DMS79 (cell line): ENCODE data around the gene TICAM1.
A peak's percentile ranks its signal among the peaks of the same experiment; 100 is the strongest.
"Not testable (repeated sequence)": the region's sequence is repeated elsewhere in the genome, so short reads cannot be mapped to it uniquely, and the experiment has no call there.

Experiments used
- DNase-seq: peaks from one replicate; lab custom pipeline; 2025; lab: John Stamatoyannopoulos, UW

The TICAM1 gene

DNA sequence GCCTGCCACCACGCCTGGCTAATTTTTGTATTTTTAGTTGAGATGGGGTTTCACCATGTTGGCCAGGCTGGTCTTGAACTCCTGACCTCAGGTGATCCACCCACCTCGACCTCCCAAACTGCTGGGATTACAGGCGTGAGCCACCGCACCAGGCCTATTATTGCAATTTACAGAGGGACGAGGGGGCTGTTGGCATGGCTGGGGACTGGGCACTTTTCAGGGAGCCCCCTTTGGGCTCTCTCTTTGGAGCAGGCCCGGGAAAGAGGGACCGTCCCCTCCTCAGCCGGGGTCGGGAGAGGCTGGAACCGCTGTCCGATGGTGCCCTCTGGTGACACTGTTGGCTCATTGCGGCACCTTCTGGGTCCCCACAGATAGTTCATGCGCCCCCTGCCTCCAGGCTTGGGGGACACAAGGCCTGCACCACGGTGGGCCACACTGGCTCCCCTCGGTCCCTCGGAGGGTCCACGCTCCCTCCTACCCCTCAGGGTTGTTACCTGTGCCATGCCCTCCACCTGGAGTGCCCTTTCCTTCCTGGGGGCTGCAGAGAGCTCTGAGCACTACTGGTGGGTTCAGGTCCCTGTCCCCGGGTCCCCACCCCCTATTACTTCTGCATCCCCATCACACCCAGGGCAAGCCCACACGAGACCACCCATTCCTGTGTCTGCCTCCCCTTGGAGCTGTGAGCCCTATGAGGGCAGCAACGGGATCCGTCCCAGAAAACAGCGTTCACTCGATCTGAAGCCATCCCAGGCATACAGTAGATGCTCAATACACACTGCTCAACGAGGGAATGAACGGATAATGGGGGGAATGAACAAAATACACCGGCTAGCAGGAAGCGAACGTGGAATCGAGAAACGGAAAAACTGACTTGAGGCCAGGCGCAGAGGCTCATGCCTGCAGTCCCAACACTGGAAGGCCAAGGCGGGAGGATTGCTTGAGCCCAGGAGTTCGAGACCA lies 27.5 kb downstream of the TICAM1 start:
- DNase-seq, result no peak

DNA sequence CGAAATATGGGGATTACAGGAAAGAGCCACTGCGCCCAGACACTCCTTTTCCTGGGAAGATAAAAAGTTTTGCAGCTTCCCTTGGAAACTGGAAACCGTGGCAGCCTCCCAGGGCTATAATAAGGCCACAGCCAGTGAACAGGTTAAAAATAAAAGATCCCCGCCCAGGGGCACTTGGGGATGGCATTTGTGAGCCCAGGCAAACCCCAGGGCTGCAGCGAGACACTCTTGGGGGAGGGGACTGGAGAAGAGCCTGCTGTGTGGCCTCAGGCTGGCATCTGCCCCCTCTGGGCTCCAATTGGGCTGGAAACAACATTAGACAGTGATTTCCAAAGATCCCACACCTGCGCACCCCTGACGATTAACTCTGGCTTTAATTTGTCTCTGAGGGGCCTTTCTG lies 28.8 kb downstream of the TICAM1 start:
- no peak for DNase-seq

DNA sequence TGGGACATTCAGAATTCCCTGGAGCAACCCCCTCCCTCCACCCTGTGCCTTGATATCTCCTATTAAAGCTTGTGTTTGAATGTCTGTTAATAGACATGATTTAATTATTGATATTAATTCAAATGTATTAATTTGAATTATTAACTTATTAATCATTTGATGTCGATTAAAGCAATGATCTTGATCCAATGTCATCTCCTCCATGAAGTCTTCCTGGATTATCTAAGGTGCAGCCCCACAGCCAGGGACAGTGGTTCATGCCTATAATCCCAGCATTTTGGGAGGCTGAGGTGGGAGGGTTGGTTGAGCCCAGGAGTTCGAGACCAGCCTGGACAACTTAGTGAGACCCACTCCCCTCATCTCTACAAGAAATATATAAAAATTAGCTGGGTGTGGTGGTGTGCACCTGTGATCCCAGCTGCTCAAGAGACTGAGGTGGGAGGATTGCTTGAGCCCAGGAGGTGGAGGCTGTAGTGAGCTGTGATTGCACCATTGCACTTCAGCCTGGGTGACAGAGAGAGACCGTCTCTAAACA lies 30.4 kb downstream of the TICAM1 start:
- no peak for DNase-seq

DNA sequence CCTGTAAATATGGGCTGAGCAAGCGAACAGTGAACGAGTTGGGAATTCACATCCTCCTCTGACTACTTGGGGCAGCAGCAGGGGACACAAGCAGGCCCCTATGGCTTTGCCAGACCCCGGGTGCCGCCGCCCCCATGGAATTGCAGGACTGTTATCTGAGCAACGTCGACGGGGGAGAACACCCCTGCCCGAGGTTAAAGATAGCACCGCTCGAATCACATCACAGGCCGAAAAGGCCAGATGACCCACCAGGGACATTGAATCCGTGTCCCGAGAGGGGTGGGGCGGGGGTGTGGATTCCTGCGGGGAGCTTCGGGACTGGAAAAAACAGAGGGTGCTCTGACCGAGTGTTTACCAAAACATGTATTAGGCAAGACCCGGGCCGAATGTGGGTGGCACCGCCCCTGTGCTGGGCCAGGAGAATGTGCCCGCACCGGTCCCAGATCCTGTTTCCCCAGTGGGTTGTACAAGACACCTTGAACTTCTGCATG lies 30.9 kb downstream of the TICAM1 start:
- DNase-seq, result no peak

DNA sequence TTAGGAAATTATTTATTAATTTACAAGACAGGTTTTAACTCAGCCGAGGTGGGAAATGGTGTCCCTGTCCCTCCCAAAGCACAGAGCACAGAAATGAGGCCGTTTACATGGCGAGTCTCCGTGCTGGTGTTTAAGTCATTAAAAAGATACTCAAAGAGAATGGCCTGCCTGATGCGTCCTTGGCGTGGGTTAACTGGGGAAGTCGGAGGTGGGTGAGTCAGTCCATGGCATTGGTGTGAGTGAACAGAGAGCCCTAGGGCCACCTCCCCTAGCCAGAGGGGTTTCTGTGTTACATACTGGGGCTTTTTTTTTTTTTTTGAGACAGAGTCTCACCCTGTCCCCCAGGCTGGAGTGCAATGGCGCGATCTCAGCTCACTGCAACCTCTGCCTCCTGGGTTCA lies 36.1 kb downstream of the TICAM1 start:
- DNase-seq, result no peak

DNA sequence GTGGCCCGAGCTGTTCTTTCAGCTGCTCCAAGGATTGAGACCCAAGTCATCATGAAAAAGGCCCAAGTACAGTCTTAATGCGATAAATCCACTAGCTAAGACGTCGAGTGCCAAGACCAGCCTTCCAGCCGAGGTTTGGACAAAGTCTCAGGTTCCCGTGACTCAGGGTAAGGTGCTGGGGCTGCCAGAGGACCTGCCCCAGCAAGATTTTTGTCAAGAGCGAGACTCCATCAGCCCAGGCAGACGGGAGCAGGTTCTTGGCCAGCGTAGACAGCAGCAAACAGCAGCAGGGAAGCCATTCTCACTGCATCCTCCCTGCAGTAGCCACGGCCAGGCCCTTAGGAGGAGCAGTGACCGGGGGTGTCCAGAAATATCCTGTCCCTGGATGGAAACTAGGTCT lies 36.5 kb downstream of the TICAM1 start:
- no peak for DNase-seq

DNA sequence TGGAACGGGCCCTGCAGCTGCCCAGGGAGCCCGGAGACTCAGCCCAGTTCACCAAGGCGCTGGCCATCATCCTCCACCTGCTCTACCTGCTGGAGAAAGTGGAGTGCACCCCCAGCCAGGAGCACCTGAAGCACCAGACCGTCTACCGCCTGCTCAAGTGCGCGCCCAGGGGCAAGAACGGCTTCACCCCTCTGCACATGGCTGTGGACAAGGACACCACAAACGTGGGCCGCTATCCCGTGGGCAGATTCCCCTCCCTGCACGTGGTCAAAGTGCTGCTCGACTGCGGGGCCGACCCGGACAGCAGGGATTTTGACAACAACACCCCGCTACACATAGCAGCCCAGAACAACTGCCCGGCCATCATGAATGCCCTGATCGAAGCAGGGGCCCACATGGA lies 38.2 kb downstream of the TICAM1 start:
- not testable (repeated sequence) for DNase-seq

DNA sequence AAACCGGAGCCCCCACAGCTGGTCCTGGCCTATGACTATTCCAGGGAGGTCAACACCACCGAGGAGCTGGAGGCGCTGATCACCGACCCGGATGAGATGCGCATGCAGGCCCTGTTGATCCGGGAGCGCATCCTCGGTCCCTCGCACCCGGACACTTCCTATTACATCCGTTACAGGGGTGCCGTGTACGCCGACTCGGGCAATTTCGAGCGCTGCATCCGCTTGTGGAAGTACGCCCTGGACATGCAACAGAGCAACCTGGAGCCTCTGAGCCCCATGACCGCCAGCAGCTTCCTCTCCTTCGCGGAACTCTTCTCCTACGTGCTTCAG lies 38.7 kb downstream of the TICAM1 start:
- DNase-seq, result not testable (repeated sequence)

DNA sequence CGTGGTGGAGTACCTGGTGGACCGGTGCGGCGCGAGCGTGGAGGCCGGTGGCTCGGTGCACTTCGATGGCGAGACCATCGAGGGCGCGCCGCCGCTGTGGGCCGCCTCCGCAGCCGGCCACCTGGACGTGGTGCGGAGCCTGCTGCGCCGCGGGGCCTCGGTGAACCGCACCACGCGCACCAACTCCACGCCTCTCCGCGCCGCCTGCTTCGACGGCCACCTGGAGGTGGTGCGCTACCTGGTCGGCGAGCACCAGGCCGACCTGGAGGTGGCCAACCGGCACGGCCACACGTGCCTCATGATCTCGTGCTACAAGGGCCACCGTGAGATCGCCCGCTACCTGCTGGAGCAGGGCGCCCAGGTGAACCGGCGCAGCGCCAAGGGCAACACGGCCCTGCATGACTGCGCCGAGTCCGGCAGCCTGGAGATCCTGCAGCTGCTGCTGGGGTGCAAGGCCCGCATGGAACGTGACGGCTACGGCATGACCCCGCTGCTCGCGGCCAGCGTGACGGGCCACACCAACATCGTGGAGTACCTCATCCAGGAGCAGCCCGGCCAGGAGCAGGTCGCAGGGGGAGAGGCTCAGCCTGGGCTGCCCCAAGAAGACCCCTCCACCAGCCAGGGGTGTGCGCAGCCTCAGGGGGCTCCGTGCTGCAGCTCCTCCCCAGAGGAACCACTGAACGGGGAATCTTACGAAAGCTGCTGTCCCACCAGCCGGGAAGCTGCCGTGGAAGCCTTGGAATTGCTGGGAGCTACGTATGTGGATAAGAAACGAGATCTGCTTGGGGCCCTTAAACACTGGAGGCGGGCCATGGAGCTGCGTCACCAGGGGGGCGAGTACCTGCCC lies 39.3 kb downstream of the TICAM1 start:
- not testable (repeated sequence) for DNase-seq

DNA sequence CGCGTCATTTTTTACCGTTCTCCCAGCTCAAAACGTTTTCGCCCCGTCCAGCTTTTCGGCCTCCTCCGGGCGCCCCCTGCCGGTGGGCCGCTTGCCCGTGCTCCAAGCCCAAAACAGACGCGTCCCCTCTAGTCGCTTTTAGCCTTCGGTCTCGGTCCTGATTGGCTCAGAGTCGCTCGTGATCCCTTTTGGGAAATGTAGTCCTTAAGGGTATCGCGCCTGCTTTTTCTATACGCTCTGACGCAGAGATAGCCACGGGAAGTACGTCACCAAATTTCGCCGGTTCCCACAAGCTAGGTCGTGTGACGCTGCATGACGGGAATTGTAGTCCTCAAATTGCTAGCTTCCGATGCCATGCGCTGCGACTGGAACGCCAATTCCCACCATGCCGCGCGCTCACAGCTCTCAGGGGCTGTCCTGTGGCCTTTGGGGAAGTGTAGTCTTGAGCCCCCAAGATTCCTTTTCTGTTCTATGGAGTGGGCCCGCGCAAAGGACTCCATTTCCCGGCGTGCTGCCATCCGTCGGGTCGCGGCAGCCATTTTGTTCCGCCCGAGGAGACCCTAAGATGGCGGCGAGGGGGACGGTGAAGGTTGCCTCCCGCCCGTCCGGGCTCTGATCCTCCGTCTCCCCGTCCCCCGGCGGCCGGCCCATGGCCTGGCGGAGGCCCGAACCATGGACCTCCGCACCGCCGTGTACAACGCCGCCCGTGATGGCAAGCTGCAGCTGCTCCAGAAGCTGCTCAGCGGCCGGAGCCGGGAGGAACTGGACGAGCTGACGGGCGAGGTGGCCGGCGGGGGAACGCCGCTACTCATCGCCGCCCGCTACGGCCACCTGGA lies 40.1 kb downstream of the TICAM1 start, which contains the start of gene FEM1A:
Gene FEM1A, plus strand, starts transcription at position 552 of the 836 bp plus-strand sequence. Its CDS starts 121 bp downstream, at position 673.
- DNase-seq, result peak; percentile 100

DNA sequence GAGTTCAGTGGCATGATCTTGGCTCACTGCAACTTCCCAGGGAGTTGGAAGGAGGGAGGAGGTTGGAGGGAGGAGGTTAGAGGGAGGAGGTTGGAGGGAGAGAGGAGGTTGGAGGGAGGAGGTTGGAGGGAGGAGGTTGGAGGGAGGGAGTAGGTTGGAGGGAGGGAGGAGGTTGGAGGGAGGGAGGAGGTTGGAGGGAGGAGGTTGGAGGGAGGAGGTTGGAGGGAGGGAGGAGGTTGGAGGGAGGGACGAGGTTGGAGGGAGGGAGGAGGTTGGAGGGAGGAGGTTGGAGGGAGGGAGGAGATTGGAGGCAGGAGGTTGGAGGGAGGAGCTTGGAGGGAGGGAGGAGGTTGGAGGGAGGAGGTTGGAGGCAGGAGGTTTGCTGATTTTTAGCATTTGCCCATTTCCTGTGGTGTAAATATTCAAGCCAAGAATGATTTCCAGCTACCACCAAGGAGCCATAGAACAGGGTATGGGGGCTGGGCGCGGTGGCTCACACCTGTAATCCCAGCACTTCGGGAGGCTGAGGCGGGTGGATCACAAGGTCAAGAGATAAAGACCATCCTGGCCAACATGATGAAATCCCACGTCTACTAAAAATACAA lies 45.0 kb downstream of the TICAM1 start:
- not testable (repeated sequence) for DNase-seq

DNA sequence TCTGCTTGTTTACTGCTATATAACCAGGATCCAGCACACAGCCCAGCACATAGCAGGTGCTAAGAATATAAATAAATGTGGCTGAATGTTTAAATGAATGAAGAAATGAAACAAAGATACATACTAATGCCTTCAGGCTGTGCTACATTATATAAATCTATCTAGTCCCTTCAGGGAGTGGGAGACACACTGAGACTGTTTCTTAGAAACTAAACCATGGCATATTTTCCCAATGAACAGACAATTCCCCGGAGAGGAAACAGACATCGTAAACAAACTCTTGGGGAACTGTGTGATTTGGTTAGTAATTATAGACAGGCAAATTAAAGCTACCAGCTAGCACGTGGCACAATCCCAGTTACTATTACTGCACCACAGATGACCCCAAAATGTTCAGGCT lies 49.7 kb downstream of the TICAM1 start:
- no peak for DNase-seq

DNA sequence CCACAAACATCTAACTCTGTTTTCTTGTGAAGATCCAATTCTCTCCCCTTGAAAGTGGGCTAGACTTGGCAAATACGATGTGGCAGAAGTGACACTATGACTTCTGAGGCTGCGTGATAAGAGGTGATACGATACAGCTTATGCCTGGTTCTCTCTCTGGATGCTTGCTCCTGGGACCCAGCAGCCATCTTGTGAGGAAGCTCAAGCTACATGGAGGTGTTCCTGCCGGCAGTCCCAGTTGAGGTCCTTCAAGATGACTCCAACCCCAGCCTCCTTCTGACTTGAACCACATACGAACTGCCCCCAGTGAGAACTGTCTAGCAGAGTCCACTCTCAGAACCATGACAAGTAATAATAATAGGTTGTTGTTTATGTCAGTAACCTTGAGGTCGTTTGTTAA lies 50.7 kb downstream of the TICAM1 start:
- DNase-seq, result no peak

DNA sequence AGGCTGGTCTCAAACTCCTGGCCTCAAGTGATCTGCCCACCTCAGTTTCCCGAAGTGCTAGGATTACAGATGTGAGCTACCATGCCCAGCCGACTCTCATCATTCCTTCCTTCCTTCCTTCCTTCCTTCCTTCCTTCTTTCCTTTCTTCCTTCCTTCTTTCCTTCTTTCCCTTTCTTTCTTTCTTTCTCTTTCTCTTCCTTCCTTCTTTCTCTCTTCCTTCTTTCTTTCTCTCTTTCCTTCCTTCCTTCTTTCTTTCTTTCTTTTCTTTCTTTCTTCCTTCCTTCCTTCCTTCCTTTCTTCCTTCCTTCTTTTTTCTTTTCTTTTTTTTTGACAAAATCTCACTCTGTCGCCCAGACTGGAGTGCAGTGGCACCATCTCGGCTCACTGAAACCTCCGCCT lies 53.4 kb downstream of the TICAM1 start:
- DNase-seq, result not testable (repeated sequence)

DNA sequence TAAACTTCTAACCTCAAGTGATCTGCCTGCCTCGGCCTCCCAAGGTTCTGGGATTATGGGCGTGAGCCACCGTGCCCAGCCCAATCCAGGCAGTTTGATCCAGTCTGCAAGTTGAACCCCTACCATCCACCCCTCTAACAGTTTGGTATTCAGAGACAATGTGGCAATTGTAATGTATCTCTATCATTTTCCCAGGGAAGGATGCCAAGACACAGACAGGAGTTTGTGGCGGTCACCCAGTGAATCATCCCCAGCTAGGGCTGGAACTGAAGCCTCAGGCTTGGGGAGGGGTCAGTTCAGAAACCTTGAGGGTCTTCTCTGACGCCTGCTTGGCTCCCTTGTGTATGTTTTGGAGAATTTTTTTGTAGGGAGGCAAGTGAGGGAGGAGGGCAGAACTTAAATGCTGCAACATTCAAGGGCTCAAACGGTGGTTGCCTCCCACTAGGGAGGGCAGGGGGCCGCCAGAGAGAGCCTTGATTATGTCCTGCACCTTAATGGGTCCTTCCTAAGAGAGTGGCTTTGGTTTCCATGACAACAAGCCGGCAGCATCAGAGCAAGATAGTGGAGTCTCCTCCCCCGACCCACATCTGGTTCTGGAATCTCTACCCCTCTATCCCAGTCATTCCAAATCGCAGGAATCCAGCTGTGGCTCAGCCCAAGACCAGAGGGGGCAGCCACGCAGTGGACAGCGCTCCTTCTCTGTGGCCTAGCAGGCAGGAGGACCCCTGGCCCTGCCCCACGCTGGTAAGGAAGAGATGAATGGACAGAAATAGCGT lies 54.9 kb downstream of the TICAM1 start:
- no peak for DNase-seq

DNA sequence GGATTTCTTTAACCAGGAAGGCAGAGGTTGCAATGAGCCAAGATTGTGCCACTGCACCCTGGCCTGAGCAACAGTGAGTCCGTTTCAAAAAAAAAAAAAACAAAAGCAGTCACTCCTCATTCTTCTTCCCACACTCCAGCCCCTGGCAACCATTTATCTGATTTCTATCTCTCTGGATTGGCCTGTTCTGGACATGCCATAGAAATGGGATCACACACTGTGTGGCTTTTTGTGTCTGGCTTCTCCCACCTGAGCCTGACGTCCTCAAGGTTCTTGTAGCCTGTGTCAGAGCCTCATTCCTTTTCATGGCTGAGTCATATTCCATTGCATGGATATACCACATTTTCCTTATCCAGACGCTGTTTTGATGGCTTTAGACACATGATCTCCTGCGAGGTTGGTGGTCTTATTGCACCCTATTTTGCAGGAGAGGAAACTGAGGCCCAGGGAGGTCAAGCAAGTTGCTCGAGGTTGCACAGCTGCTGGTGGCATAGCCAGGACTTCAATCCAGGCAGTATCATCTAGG lies 55.8 kb downstream of the TICAM1 start:
- no peak for DNase-seq

DNA sequence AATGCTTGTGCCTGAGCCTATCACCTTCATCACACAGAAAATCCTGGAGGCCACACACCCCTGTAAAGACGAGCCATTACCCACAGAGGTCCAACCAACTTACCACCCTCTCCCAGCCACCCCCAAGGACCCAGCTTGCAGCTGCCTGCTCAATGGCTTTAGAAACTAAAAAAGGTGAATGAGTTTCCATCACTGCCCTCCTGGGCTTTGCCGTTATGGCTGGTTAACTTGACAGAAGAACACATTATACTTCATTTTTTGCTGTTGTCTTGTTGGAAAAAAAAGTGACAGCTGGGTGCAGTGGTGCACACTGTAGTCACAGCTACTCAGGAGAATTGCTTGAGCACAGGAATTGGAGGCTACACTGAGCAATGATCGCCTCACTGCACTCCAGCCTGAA lies 57.4 kb downstream of the TICAM1 start:
- no peak for DNase-seq

DNA sequence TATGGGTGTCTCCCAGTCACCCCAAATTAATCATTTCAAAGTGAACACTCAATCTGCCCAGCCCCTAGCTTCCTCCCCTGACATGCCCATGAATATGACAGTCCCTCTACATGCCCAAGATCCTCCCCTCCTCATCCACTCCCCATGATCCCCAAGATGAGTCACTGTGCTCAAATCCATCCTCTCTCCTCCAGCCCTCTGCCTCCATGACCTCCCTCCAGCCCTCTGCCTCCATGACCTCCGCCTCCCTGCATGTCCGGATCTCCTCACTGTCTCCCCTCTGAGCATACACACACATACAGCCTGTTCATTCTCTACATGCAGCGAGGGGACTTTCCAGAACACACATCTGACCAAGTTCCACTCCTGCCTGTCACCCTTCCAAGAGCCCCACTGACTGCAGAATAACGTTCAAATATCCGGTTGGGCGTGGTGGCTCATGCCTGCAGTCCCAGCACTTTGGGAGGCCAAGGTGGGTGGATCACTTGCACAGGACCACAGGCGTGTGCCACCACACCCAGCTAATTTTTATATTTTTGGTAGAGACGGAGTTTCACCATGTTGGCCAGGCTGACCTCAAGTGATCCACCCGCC lies 58.4 kb downstream of the TICAM1 start:
- DNase-seq, result no peak

DNA sequence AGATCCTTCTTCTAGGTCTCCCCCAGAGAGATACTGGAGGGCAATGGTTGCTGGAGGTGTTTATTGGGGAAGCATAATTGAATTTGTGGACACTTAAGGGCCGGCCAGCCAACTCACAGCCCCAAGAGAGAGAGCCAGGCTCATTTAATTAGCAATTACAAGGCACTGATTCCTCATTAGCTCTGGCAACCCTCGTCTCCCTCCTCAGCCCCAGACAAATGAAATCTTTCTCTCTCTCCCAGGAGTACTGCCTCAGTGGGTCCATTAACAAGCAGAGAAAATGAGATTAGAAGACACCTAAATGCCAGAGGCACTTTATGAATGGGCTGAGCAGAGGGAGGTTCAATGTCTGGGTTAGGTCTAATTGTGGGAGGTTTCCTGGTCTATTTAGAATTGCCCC lies 58.9 kb downstream of the TICAM1 start:
- no peak for DNase-seq
